Liver (tissue), 3 donors: ENCODE results near the gene HEXIM2.

Experiments
- EGR1 ChIP-seq, 2 donors: IDR thresholded peaks; 2 replicates each; pipeline ENCODE4 v1.6.1; 2016 to 2018; ENCODE audit warnings: antibody characterized with exemption in 2 of 2, low read depth in 2 of 2
- FOXA1 ChIP-seq: IDR thresholded peaks from 2 replicates; pipeline ENCODE4 v1.6.1; 2016; ENCODE audit warnings: antibody characterized with exemption
- GABPA ChIP-seq, 2 donors: IDR thresholded peaks in 1 of 2; conservative IDR thresholded peaks in 1 of 2; 2 replicates each; pipeline ENCODE4 v1.6.1; 2016; ENCODE audit warnings: antibody characterized with exemption in 2 of 2, mild to moderate bottlenecking in 1 of 2, moderate library complexity in 1 of 2
- HNF4G ChIP-seq: IDR thresholded peaks from 2 replicates; pipeline ENCODE4 v1.6.1; 2016; ENCODE audit warnings: antibody characterized with exemption
- JUND ChIP-seq, 2 donors: IDR thresholded peaks; 2 replicates each; pipeline ENCODE4 v1.6.1; 2016; ENCODE audit warnings: antibody characterized with exemption in 2 of 2
- NR2F2 ChIP-seq: IDR thresholded peaks from 2 replicates; pipeline ENCODE4 v1.6.1; 2016; ENCODE audit warnings: antibody characterized with exemption
- RAD21 ChIP-seq, 2 donors: IDR thresholded peaks; 2 replicates each; pipeline ENCODE4 v1.6.1; 2016; ENCODE audit warnings: antibody characterized with exemption in 2 of 2, mild to moderate bottlenecking in 2 of 2
- YY1 ChIP-seq: IDR thresholded peaks from 2 replicates; pipeline ENCODE4 v1.6.1; 2016; ENCODE audit warnings: antibody characterized with exemption, mild to moderate bottlenecking
- TF ChIP-seq, protein P1 (sequence below): fragments of 150-350 bp; IDR thresholded peaks from 2 replicates; pipeline ENCODE4 v1.5.1; 2017; ENCODE audit warnings: improper control_type of control experiment, low read depth, low read length; ENCODE audit not compliant: missing input control
- TF ChIP-seq, protein P2 (sequence below): IDR thresholded peaks from 2 replicates; pipeline ENCODE4 v1.6.1; 2016; ENCODE audit warnings: antibody characterized with exemption, mild to moderate bottlenecking
- TF ChIP-seq, protein P3 (sequence below): IDR thresholded peaks from 2 replicates; pipeline ENCODE4 v1.6.1; 2016; ENCODE audit warnings: antibody characterized with exemption
- TF ChIP-seq, protein P4 (sequence below): IDR thresholded peaks from 2 replicates; pipeline ENCODE4 v1.6.1; 2016; ENCODE audit warnings: antibody characterized with exemption
- TF ChIP-seq, protein P5 (sequence below): IDR thresholded peaks from 2 replicates; pipeline ENCODE4 v1.6.1; 2016; ENCODE audit warnings: antibody characterized with exemption
- donor health status: healthy.
- donor health status: healthy.

DNA sequence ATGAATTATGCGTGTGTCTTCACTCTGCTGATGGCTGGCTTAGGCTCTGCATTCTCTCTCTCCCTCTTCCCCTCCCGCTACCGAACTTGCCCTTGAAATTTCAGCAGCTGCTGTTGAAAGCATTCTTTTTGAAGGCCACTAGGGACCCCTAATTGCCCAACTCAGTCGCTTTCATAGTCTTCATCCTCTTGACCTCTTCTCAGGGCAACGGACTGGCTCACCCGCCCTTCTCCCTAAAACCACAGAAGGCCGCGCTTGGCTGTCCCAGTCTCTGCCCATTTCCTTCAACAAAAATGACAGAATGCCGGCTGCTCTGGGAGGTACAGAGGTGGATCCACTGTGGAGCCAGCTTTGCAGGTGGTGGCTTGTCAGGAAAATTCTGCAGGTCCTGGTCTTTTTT lies 39.0 kb downstream of the HEXIM2 start:
- TF ChIP-seq, protein P1, sequence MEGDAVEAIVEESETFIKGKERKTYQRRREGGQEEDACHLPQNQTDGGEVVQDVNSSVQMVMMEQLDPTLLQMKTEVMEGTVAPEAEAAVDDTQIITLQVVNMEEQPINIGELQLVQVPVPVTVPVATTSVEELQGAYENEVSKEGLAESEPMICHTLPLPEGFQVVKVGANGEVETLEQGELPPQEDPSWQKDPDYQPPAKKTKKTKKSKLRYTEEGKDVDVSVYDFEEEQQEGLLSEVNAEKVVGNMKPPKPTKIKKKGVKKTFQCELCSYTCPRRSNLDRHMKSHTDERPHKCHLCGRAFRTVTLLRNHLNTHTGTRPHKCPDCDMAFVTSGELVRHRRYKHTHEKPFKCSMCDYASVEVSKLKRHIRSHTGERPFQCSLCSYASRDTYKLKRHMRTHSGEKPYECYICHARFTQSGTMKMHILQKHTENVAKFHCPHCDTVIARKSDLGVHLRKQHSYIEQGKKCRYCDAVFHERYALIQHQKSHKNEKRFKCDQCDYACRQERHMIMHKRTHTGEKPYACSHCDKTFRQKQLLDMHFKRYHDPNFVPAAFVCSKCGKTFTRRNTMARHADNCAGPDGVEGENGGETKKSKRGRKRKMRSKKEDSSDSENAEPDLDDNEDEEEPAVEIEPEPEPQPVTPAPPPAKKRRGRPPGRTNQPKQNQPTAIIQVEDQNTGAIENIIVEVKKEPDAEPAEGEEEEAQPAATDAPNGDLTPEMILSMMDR, result no peak
- TF ChIP-seq FOXA1 (no peak), JUND (IDR thresholded peaks at IDR 0.05) (no peak), EGR1 (IDR thresholded peaks at IDR 0.05; ENCODE audit: low read depth in 2 of 2) (no peak), NR2F2 (no peak), GABPA (IDR thresholded peaks at IDR 0.05 in 1 of 2, conservative IDR thresholded peaks at IDR 0.05 in 1 of 2) (no peak), RAD21 (IDR thresholded peaks at IDR 0.05) (no peak), YY1 (no peak), HNF4G (no peak)
- TF ChIP-seq, protein P2, sequence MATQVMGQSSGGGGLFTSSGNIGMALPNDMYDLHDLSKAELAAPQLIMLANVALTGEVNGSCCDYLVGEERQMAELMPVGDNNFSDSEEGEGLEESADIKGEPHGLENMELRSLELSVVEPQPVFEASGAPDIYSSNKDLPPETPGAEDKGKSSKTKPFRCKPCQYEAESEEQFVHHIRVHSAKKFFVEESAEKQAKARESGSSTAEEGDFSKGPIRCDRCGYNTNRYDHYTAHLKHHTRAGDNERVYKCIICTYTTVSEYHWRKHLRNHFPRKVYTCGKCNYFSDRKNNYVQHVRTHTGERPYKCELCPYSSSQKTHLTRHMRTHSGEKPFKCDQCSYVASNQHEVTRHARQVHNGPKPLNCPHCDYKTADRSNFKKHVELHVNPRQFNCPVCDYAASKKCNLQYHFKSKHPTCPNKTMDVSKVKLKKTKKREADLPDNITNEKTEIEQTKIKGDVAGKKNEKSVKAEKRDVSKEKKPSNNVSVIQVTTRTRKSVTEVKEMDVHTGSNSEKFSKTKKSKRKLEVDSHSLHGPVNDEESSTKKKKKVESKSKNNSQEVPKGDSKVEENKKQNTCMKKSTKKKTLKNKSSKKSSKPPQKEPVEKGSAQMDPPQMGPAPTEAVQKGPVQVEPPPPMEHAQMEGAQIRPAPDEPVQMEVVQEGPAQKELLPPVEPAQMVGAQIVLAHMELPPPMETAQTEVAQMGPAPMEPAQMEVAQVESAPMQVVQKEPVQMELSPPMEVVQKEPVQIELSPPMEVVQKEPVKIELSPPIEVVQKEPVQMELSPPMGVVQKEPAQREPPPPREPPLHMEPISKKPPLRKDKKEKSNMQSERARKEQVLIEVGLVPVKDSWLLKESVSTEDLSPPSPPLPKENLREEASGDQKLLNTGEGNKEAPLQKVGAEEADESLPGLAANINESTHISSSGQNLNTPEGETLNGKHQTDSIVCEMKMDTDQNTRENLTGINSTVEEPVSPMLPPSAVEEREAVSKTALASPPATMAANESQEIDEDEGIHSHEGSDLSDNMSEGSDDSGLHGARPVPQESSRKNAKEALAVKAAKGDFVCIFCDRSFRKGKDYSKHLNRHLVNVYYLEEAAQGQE, result no peak
- TF ChIP-seq, protein P3, sequence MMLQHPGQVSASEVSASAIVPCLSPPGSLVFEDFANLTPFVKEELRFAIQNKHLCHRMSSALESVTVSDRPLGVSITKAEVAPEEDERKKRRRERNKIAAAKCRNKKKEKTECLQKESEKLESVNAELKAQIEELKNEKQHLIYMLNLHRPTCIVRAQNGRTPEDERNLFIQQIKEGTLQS, result no peak
- TF ChIP-seq, protein P4, sequence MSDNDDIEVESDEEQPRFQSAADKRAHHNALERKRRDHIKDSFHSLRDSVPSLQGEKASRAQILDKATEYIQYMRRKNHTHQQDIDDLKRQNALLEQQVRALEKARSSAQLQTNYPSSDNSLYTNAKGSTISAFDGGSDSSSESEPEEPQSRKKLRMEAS, result no peak
- TF ChIP-seq, protein P5, sequence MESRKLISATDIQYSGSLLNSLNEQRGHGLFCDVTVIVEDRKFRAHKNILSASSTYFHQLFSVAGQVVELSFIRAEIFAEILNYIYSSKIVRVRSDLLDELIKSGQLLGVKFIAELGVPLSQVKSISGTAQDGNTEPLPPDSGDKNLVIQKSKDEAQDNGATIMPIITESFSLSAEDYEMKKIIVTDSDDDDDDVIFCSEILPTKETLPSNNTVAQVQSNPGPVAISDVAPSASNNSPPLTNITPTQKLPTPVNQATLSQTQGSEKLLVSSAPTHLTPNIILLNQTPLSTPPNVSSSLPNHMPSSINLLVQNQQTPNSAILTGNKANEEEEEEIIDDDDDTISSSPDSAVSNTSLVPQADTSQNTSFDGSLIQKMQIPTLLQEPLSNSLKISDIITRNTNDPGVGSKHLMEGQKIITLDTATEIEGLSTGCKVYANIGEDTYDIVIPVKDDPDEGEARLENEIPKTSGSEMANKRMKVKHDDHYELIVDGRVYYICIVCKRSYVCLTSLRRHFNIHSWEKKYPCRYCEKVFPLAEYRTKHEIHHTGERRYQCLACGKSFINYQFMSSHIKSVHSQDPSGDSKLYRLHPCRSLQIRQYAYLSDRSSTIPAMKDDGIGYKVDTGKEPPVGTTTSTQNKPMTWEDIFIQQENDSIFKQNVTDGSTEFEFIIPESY, result no peak
